ENCODE results near the gene PDSS1.
A peak's percentile ranks its signal among the peaks of the same experiment; 100 is the strongest.

PDSS1 gene

GRCh38 chr10:26700884-26701630 lies 3.6 kb downstream of the PDSS1 start:
- DNase-seq, result no peak

DNA sequence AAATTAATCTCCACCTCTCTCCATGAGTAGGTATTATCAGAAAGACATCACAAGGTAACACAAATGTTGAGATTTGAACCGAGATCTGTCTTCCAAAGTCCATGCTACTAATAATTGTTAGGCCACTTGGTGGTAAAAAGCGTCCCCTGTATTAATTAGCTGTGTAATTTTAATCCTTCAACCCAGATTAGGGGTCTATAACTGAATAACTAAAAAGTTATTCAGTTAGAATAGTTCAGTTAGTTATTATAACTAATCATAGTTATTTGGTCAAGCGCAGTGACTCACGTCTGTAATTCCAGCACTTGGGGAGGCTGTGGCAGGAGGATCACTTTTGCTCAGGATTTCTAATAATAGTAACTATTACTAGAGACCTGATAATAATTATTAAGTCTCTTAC lies 5.6 kb downstream of the PDSS1 start:
- no peak for DNase-seq

DNA sequence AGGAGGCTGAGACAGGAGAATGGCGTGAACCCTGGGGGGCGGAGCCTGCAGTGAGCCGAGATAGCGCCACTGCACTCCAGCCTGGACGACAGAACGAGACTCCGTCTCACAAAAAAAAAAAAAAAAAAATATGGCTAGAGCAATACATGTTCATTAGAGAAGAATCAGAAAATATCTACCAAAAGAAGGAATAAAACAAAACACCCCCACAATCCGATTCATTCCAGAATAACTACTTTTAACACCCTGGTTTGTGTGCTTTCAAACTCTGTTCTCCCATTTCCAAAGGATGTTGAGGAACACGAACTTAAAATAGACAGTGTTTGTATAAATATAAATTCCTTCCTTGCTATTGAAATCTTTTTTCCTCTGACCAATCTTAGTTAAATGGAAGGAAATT lies 6.5 kb downstream of the PDSS1 start:
- DNase-seq, result no peak

DNA sequence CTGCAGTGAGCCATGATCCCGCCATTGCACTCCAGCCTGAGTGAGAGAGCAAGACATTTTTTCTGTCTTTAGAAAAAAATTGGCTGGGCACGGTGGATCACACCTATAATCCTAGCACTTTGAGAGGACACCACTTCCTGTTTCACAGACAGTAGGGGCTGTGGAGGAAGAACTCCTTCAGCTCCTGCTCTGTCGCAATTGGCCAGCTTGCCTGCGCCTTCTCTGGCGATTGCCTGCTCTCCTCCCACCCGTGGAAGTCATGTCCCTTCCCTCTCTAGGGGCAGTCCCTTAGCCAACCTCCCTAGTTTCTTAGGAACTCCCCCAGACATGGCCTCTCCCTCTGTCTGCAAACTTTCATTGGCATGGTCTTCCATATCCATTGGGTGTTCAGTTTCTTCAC lies 8.7 kb downstream of the PDSS1 start:
- no peak for DNase-seq

GRCh38 chr10:26706936-26707335 lies 9.4 kb downstream of the PDSS1 start:
- no peak for DNase-seq

- DNase-seq, result no peak
These were observed 13.8 kb downstream of the PDSS1 start for GRCh38 chr10:26711324-26711723.

GRCh38 chr10:26714415-26715136 lies 17.1 kb downstream of the PDSS1 start:
- no peak for DNase-seq

- no peak for DNase-seq
These were observed 17.6 kb downstream of the PDSS1 start for GRCh38 chr10:26715137-26715487.

DNA sequence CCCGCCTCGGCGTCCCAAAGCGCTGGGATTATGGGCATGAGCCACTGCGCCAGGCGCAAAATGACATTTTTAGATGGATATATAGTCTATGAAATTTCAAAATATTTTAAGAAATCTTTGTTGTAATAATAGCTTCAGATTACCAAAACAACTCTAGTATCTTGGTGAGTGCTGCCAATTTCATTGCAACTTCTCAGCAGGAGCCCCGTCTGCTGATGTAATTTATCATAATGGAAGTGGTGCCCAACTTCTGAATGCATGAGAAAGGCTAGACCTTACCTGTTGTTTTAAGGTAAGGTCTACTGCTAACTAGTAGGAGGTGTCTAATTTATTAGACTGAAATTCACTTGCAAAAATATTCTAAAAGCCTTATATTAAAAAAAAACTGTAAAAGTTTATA lies 20.0 kb downstream of the PDSS1 start:
- DNase-seq, result no peak

DNA sequence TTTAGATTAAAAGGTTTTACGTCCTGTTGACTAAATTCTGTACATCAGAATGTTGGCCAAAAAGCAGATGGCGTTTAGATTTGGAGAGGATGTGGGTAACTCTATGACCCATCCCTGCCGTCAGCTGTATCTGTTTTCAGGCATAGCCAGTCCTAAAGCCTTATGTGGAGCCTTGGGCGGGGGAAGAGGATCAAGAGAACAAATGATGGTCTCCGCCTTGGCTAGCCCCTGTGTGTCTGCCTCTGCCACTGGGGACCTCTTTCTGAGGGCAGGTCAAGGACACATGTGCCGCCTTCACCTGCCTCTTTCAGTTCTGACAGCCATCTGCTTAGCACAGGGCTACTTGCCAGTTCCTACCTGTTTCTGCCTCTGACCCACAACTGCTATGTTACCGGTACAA lies 24.1 kb downstream of the PDSS1 start:
- DNase-seq, result no peak

DNA sequence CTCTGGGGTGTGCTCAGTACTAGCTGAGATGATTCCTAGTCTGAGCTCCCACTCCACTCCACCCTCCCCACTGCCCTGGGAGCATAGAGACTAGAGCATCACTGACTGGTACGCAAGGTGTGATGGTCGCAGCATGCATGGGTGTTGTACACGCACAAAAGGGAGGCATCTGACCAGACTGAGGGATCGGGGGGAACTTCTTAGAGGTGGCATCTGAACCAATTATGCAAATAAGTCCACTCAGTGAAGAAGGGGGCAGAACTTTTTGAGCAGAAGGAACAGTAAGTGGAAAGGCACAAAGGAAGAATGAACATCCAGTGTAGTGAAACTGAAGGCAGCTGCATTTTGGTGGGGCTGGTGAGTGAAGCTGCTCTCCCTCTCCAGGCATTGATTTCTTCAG lies 25.5 kb downstream of the PDSS1 start:
- no peak for DNase-seq

- DNase-seq, result no peak
These were observed 28.6 kb downstream of the PDSS1 start for GRCh38 chr10:26725837-26726727.

- DNase-seq, result no peak
These were observed 29.5 kb downstream of the PDSS1 start for GRCh38 chr10:26727005-26727404.

GRCh38 chr10:26728957-26729356 lies 31.5 kb downstream of the PDSS1 start:
- no peak for DNase-seq

DNA sequence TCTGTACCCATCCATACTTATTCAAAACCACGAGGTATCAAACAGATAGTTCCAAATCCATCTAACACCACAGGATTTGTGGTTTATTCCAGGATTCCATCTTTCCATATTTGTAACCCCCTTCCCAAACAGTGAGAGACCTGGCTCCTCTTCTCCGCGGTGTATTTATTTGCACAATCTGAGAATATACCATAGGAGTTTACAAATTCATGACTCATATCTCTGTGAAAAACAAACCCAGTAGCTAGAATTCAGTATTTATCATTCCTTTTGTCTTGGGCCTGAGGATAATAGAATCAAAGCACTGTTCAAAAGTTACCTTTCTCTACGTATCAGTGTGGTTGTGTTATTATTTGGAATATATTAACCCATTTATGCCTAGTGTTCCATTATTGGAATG lies 31.9 kb downstream of the PDSS1 start:
- no peak for DNase-seq

- DNase-seq, result no peak
These were observed 33.1 kb downstream of the PDSS1 start for GRCh38 chr10:26730552-26730951.

- DNase-seq, result no peak
These were observed 36.5 kb downstream of the PDSS1 start for GRCh38 chr10:26733750-26734568.

DNA sequence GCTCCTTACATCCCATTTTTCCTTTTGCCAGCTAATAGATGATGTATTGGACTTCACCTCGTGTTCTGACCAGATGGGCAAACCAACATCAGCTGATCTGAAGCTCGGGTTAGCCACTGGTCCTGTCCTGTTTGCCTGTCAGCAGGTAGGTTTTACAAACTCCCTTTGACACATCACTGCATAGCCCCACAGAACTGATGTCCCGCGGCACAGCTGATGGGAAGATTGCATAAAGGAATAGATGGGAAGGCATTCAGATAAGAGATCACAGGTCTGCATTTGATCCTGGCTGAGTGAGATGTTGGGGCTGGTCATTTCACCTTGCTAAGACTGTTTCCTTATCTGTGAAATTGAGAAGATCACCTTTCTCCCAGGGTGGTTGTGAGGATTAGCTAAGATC lies 37.9 kb downstream of the PDSS1 start:
- no peak for DNase-seq

DNA sequence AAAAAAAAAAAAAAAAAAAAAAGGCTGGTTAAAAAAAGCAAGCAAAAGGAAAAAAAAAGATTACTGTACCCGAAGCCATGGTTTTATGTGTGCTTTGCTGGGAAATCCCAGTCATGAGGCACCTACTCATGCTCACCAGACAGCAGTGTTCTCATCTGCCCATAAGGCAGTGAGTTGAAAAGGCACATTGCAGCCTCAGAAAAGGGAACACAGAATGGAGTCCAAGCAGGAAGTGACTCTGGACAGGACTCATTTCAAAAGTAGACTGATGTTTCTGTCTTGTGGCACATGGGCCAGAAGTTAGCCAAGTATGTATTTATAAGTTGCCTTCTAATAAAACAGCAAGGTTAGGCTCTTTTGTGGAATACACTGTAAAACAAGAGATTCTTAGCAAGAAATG lies 40.2 kb downstream of the PDSS1 start:
- DNase-seq, result no peak

GRCh38 chr10:26738301-26738911 lies 40.9 kb downstream of the PDSS1 start:
- no peak for DNase-seq

- peak; percentile 11 for DNase-seq
These were observed 41.6 kb downstream of the PDSS1 start for GRCh38 chr10:26739071-26739631.

DNA sequence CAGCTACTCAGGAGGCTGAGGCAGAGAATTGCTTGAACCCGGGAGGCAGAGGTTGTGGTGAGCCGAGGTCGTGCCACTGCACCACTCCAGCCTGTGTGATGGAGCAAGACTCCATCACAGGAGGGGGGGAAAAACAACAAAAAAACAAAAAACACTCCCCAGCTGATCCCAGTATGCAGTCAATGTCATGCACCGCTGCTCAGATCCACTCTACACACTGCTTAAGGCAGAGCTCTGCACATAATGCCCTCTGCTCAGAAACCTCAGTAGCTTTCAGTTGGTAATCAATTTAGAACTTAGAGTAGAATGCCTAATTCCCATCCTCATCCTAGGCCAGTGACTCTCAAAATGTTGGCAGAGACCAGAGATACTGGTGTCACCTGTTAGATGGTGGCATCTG lies 43.9 kb downstream of the PDSS1 start:
- no peak for DNase-seq
